KMS-11 (cell line): ENCODE measurements around the gene ITGB6.

Source experiments
- H2AFZ ChIP-seq: fragments of 200-600 bp; sonication (generic); 2 replicates; pipeline ENCODE4 v1.6.1; 2016; ENCODE audit warnings: antibody characterized with exemption, mixed run types, low read depth
- H3K27ac ChIP-seq: fragments of 200-600 bp; sonication (generic); 2 replicates; pipeline ENCODE4 v1.6.1; 2016; ENCODE audit warnings: mild to moderate bottlenecking, mixed run types
- H3K27me3 ChIP-seq: fragments of 200-600 bp; sonication (generic); 2 replicates; pipeline ENCODE4 v1.6.1; 2017; ENCODE audit warnings: mild to moderate bottlenecking, low read depth, mixed run types, moderate library complexity; ENCODE audit not compliant: insufficient read depth
- H3K36me3 ChIP-seq: fragments of 200-600 bp; sonication (generic); 2 replicates; pipeline ENCODE4 v1.6.1; 2017; ENCODE audit warnings: mild to moderate bottlenecking, mixed run types; ENCODE audit not compliant: insufficient read depth
- H3K4me1 ChIP-seq: fragments of 200-600 bp; sonication (generic); 2 replicates; pipeline ENCODE4 v1.6.1; 2016; ENCODE audit warnings: mild to moderate bottlenecking, low read depth, mixed run types; ENCODE audit not compliant: poor library complexity, severe bottlenecking
- H3K4me2 ChIP-seq: fragments of 200-600 bp; sonication (generic); 2 replicates; pipeline ENCODE4 v1.7.0; 2016; ENCODE audit warnings: mild to moderate bottlenecking, mixed run types
- H3K4me3 ChIP-seq: fragments of 200-600 bp; sonication (generic); IDR thresholded peaks from 2 replicates; pipeline ENCODE4 v1.6.1; 2017; ENCODE audit warnings: low read depth, low read length, mixed read lengths; ENCODE audit not compliant: insufficient read depth
- H3K79me2 ChIP-seq: fragments of 200-600 bp; sonication (generic); 2 replicates; pipeline ENCODE4 v1.6.1; 2016; ENCODE audit warnings: low read depth, mixed run types; ENCODE audit not compliant: insufficient read depth
- H3K9ac ChIP-seq: fragments of 200-600 bp; sonication (generic); 2 replicates; pipeline ENCODE4 v1.6.1; 2016; ENCODE audit warnings: mild to moderate bottlenecking, mixed run types
- H4K20me1 ChIP-seq: fragments of 200-600 bp; sonication (generic); 2 replicates; pipeline ENCODE4 v1.6.1; 2016; ENCODE audit warnings: mild to moderate bottlenecking, mixed run types; ENCODE audit not compliant: insufficient read depth
- CTCF ChIP-seq: fragments of 200-600 bp; sonication (generic); conservative IDR thresholded peaks from 2 replicates; pipeline ENCODE4 v1.6.1; 2017; ENCODE audit warnings: low read depth, mild to moderate bottlenecking, antibody characterized with exemption, low read length, moderate library complexity, mixed read lengths

The ITGB6 gene

DNA sequence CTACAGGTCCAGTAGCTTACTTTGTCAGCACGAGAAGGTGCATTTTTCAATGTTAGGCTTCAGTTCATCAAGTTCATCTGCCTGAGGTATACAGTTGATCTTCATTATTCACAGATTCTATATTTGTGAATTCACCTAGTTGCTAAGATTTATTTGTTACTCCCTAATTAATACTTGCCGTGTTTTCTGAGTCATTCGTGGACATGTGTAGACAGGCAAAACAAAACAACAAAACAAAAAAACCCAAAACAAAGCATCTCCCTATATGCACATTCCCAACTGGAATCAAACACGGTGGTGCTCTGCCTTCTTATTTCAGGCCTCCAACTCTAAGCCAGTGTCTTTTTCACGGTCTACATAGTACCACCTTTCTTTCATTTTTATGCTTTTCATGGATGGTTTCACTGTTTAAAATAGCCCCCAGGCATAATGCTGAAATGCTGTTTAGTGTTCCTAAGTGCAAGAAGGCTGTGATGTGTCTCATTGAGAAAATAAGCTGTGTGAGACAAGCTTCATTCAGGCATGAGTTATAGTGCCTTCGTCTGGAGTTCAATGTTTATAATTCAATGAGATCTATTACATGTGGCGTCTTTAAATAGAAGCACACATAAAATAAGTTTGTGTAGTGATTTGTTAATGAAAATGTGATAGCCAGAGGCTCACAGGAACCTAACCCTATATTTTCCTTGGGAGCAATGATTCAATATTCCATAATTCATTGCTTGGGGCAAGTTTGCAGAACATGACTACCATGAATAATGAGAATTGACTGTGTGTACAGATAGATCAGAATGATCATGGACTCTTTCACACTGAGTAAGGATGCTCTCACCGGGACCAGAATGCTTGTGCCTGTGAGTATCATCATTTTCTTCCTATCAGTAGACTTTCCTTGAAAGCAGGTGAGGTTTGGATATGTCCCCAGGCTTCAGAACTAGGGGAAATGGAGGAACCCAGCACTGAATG, 24.6 kb downstream of the ITGB6 start:
- Histone ChIP-seq H3K27ac (no peak overlapping the region), H2AFZ (no peak overlapping the region), H3K9ac (no peak overlapping the region), H3K79me2 (no peaks in the 10 kb centered on the region), H3K4me2 (no peak overlapping the region), H4K20me1 (no peaks in the 10 kb centered on the region), H3K4me1 (no peaks in the 10 kb centered on the region), H3K36me3 (no peaks in the 10 kb centered on the region), H3K27me3 (no peaks in the 10 kb centered on the region), H3K4me3 (no peak overlapping the region)
- no peak for TF ChIP-seq CTCF

DNA sequence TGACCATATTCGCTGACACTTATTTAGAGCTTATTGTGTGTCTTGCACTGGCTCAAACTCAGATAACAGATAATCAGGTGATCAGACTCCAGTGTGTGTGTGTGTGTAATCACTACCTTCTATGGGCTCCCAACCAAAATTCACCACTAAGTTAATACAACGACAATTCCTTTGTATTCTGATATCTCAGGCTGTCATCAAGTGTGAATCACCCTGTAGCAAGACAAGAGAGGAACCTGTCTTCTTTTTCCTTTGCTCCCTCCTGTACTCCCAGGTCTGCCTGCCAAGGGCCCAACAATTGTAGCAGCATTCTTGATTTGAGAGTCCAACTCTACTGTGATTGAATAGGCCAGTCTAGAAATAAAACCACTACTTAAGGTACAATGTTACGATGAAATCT, 25.8 kb downstream of the ITGB6 start:
- Histone ChIP-seq H4K20me1 (no peaks in the 10 kb centered on the region), H3K36me3 (no peaks in the 10 kb centered on the region), H2AFZ (no peak overlapping the region), H3K79me2 (no peaks in the 10 kb centered on the region), H3K27ac (no peak overlapping the region), H3K27me3 (no peaks in the 10 kb centered on the region), H3K9ac (no peak overlapping the region), H3K4me3 (no peak overlapping the region), H3K4me1 (no peaks in the 10 kb centered on the region), H3K4me2 (no peak overlapping the region)
- no peak for TF ChIP-seq CTCF

DNA sequence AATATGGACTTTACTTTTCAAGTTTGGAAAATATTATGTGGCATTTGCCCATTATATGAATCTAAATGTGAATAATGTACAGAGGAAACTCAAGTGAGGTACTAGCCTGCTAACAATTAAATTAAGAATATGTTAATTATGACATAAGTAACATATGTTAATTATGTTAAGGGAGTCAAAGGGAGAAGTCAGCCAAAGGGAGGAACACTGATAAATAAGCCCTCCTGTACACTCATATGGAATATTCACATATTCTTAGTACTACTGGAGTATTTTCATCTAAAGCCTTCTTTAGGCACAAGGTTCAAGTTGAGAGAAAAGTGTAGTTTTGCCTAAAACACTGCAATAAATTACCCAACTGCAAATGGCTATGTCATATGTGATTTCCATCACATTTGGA, 30.1 kb downstream of the ITGB6 start:
- no peak for TF ChIP-seq CTCF
- no peaks in the 10 kb centered on the region for H3K36me3 ChIP-seq
- H3K27ac ChIP-seq: no peak overlapping the region
- H3K9ac ChIP-seq: no peak overlapping the region
- no peaks in the 10 kb centered on the region for H4K20me1 ChIP-seq
- no peak overlapping the region for H3K4me2 ChIP-seq
- H2AFZ ChIP-seq: no peak overlapping the region
- H3K4me1 ChIP-seq: no peaks in the 10 kb centered on the region
- H3K79me2 ChIP-seq: no peaks in the 10 kb centered on the region
- H3K27me3 ChIP-seq: no peaks in the 10 kb centered on the region
- no peak overlapping the region for H3K4me3 ChIP-seq

- Histone ChIP-seq H2AFZ (no peak overlapping the region), H3K4me3 (no peak overlapping the region), H3K79me2 (no peaks in the 10 kb centered on the region), H3K27me3 (no peaks in the 10 kb centered on the region), H3K9ac (no peak overlapping the region), H3K4me2 (no peak overlapping the region), H3K36me3 (no peaks in the 10 kb centered on the region), H4K20me1 (no peaks in the 10 kb centered on the region), H3K4me1 (no peaks in the 10 kb centered on the region), H3K27ac (no peak overlapping the region)
- no peak for TF ChIP-seq CTCF
Observed at GRCh38 chr2:160169471-160169870, 30.6 kb downstream of the ITGB6 start.
